CD4-positive, CD25-positive, alpha-beta regulatory T cell (primary cell): Measurements from ENCODE around the gene AMBRA1. TPM values are rescaled to one million over a fixed set of nuclear protein-coding genes. Genes with fewer than 3 reads are reported as not detected.
A peak's percentile ranks its signal among the peaks of the same experiment; 100 is the strongest.

Experiments used
- ATAC-seq, 2 donors: fragments of 150-1000 bp; cut with Tn5 transposase; one replicate each; pipeline ENCODE4 v1.10.0; 2021; ENCODE audit warnings: low read depth in 2 of 2, moderate number of reproducible peaks in 2 of 2, moderate library complexity in 1 of 2
- DNase-seq, 3 donors: peaks; one replicate each; pipeline versions ENCODE4 v3.0.0 to v3.0.0-alpha.2; 2012 to 2022; ENCODE audit warnings: mixed read lengths in 1 of 3
- H3K27ac ChIP-seq: one replicate; pipeline ENCODE4 v1.7.0; 2013; ENCODE audit warnings: mild to moderate bottlenecking, low read length; ENCODE audit not compliant: insufficient read depth, poor library complexity, severe bottlenecking
- H3K27me3 ChIP-seq: one replicate; pipeline ENCODE4 v1.7.0; 2013; ENCODE audit warnings: low read length; ENCODE audit not compliant: control insufficient read depth, insufficient read depth
- H3K36me3 ChIP-seq: one replicate; pipeline ENCODE4 v1.7.0; 2013; ENCODE audit warnings: mild to moderate bottlenecking, low read length, moderate library complexity; ENCODE audit not compliant: control insufficient read depth, insufficient read depth
- H3K4me1 ChIP-seq: 2 replicates; pipeline ENCODE4 v1.7.0; 2013; ENCODE audit warnings: mild to moderate bottlenecking, low read length; ENCODE audit not compliant: insufficient read depth, control insufficient read depth, poor library complexity, severe bottlenecking
- H3K4me3 ChIP-seq: one replicate; pipeline ENCODE4 v1.7.0; 2013; ENCODE audit warnings: low read depth, mild to moderate bottlenecking, low read length, moderate library complexity
- H3K9me3 ChIP-seq, 2 experiments: 1 replicate in 1 of 2; 2 replicates in 1 of 2; pipeline ENCODE4 v1.7.0; 2013; ENCODE audit warnings: low read length in 2 of 2, mild to moderate bottlenecking in 1 of 2, moderate library complexity in 1 of 2; ENCODE audit not compliant: control insufficient read depth in 2 of 2
- H3K27ac Mint-ChIP-seq, 3 donors: one replicate each; pipeline ENCODE4 v1.8.0; 2020 to 2022; ENCODE audit warnings: mild to moderate bottlenecking in 3 of 3, mixed read lengths in 3 of 3, moderate library complexity in 2 of 3
- H3K27me3 Mint-ChIP-seq: one replicate; pipeline ENCODE4 v1.8.0; 2022; ENCODE audit warnings: mild to moderate bottlenecking, mixed read lengths
- H3K36me3 Mint-ChIP-seq: one replicate; pipeline ENCODE4 v1.8.0; 2020; ENCODE audit warnings: mixed read lengths
- H3K4me1 Mint-ChIP-seq, 4 donors: one replicate each; pipeline ENCODE4 v1.8.0; 2020 to 2022; ENCODE audit warnings: mixed read lengths in 4 of 4, mild to moderate bottlenecking in 1 of 4
- H3K4me3 Mint-ChIP-seq, 4 donors: one replicate each; pipeline ENCODE4 v1.8.0; 2020 to 2022; ENCODE audit warnings: mild to moderate bottlenecking in 4 of 4, mixed read lengths in 4 of 4, moderate library complexity in 3 of 4
- H3K9me3 Mint-ChIP-seq, 7 donors: one replicate each; pipeline ENCODE4 v1.8.0; 2020 to 2022; ENCODE audit warnings: mixed read lengths in 7 of 7, mild to moderate bottlenecking in 3 of 7, moderate library complexity in 2 of 7
- polyA plus RNA-seq, 4 donors: library from polyadenylated mRNA; unstranded; fragments of 300-500 nt; fragmentation: Illumina TruSeq; gene quantifications; one replicate each; pipeline ENCODE4 v1.2.3, GENCODE V29; 2021
- total RNA-seq: library from RNA; stranded (reverse); gene quantifications from one replicate; pipeline ENCODE4 v1.2.3, GENCODE V29; 2022

Gene AMBRA1
- total and polyA plus RNA-seq, 5 donors from 2014 or later, result 8.2 to 61.0 (median 12.3) TPM

- H3K9me3 Mint-ChIP-seq, result no peaks in the 10 kb centered on the region
- ATAC-seq (no peak), DNase-seq (no peak)
- H3K27ac Mint-ChIP-seq, result no peak overlapping the region
- Histone ChIP-seq H3K9me3 (no peaks in the 10 kb centered on the region), H3K36me3 (peaks cover 7% of the 10 kb centered on the region), H3K4me1 (no peaks in the 10 kb centered on the region), H3K27ac (no peak overlapping the region), H3K27me3 (no peaks in the 10 kb centered on the region), H3K4me3 (no peak overlapping the region)
- H3K36me3 Mint-ChIP-seq, result peaks cover 4% of the 10 kb centered on the region
- H3K4me3 Mint-ChIP-seq, result peak overlapping the region in 1 of 4 donors; percentile 21
- peaks cover 0 to 2% (median under 1%) of the 10 kb centered on the region in 4 donors for H3K4me1 Mint-ChIP-seq
- no peaks in the 10 kb centered on the region for H3K27me3 Mint-ChIP-seq
Observed at GRCh38 chr11:46599340-46600193, 5.7 kb upstream of the AMBRA1 start.

DNA sequence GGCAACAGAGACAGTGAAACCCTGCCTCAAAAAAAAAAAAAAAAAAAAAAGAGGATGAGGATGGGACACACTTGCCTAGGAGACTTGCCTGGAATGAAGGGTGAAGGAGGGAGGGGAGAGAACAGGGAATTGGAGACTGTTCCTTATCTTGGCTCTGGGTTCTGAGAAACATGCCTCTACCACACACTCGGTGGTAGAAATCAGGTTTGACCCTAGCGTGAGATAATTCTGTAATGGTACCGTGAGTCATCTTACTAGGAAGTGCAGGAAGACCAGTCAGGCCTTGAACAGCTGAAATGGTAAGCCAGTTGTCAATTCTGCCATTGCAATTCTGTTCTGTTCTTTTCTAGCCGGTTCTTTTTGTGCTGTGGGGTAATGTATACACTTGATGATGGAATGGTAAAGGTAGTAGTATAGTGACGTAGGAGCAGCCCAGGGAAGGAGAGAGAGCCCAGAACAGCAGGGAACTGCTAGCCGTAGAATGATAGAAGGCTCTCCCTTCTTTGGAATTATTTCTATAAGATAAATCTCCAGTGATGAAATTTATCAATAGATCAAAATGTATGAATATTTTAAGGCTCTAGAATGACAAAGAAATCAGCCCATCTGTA, 3.9 kb upstream of the AMBRA1 start:
- DNase-seq, result peak in 1 of 3 donors; percentile 14
- H3K4me3 ChIP-seq, result no peak overlapping the region
- H3K9me3 ChIP-seq, result no peaks in the 10 kb centered on the region
- Mint-ChIP-seq H3K4me1 (peaks cover 7 to 18% (median 14%) of the 10 kb centered on the region in 4 donors), H3K27me3 (no peaks in the 10 kb centered on the region), H3K9me3 (no peaks in the 10 kb centered on the region), H3K36me3 (no peaks in the 10 kb centered on the region), H3K4me3 (peak overlapping the region in 1 of 4 donors; percentile 43), H3K27ac (no peak overlapping the region)
- H3K27me3 ChIP-seq, result no peaks in the 10 kb centered on the region
- no peak for ATAC-seq
- no peaks in the 10 kb centered on the region for H3K36me3 ChIP-seq
- H3K27ac ChIP-seq, result no peak overlapping the region
- H3K4me1 ChIP-seq, result peaks cover 9% of the 10 kb centered on the region

GRCh38 chr11:46597155-46597554, 3.3 kb upstream of the AMBRA1 start:
- ATAC-seq (no peak), DNase-seq (no peak)
- Histone ChIP-seq H3K27me3 (no peaks in the 10 kb centered on the region), H3K4me1 (peaks cover 14% of the 10 kb centered on the region), H3K4me3 (no peak overlapping the region), H3K27ac (no peak overlapping the region), H3K9me3 (no peaks in the 10 kb centered on the region), H3K36me3 (no peaks in the 10 kb centered on the region)
- Mint-ChIP-seq H3K27ac (no peak overlapping the region), H3K36me3 (no peaks in the 10 kb centered on the region), H3K4me1 (peaks cover 8 to 24% (median 16%) of the 10 kb centered on the region in 4 donors), H3K27me3 (no peaks in the 10 kb centered on the region), H3K9me3 (no peaks in the 10 kb centered on the region), H3K4me3 (no peak overlapping the region)

- H3K36me3 Mint-ChIP-seq, result peaks cover 6% of the 10 kb centered on the region
- ATAC-seq (no peak), DNase-seq (no peak)
- no peaks in the 10 kb centered on the region for H3K36me3 ChIP-seq
- H3K9me3 ChIP-seq, result no peaks in the 10 kb centered on the region
- H3K27me3 Mint-ChIP-seq, result no peaks in the 10 kb centered on the region
- H3K4me1 Mint-ChIP-seq, result peaks cover 16 to 39% (median 28%) of the 10 kb centered on the region in 4 donors
- peak overlapping the region in 3 of 4 donors; percentile 97 to 98 (median 98) for H3K4me3 Mint-ChIP-seq
- H3K27ac Mint-ChIP-seq, result no peak overlapping the region
- no peaks in the 10 kb centered on the region for H3K9me3 Mint-ChIP-seq
- H3K27me3 ChIP-seq, result no peaks in the 10 kb centered on the region
- H3K4me3 ChIP-seq, result no peak overlapping the region
- H3K4me1 ChIP-seq, result peaks cover 31% of the 10 kb centered on the region
- H3K27ac ChIP-seq, result no peak overlapping the region
Observed at GRCh38 chr11:46594785-46595184, 962 bp upstream of the AMBRA1 start.

GRCh38 chr11:46594374-46594700, 514 bp upstream of the AMBRA1 start:
- Mint-ChIP-seq H3K4me1 (peaks cover 17 to 44% (median 31%) of the 10 kb centered on the region in 4 donors), H3K27me3 (no peaks in the 10 kb centered on the region), H3K27ac (peak overlapping the region; percentile 88 to 98 (median 95)), H3K9me3 (no peaks in the 10 kb centered on the region), H3K36me3 (peaks cover 6% of the 10 kb centered on the region), H3K4me3 (peak overlapping the region; percentile 97 to 98 (median 98))
- Histone ChIP-seq H3K27me3 (no peaks in the 10 kb centered on the region), H3K4me1 (peaks cover 31% of the 10 kb centered on the region), H3K9me3 (no peaks in the 10 kb centered on the region), H3K36me3 (no peaks in the 10 kb centered on the region), H3K4me3 (peak overlapping the region; percentile 92), H3K27ac (peak overlapping the region; percentile 66)
- ATAC-seq (no peak), DNase-seq (peak in 1 of 3 donors; percentile 10)

- no peaks in the 10 kb centered on the region for H3K27me3 Mint-ChIP-seq
Observed at GRCh38 chr11:46590740-46591605, 2.9 kb downstream of the AMBRA1 start.

DNA sequence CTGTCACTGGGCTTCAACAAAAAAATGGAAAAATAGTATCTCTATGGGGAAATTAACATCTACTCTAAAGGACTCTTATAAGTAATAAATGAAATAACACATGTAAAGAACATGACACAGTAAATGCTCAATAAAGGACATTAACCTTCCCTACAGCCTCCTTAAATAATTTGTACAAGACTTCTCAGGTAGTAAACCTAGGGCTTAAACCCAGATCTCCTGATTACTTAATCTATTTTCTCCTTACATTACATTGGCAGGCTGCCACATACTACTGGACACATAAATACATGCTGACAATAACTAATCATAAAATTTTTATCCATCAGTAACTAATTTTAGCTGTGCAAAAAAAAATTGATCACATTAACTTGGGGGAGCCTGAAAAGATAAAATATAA, 4.9 kb downstream of the AMBRA1 start:
- H3K27me3 Mint-ChIP-seq, result no peaks in the 10 kb centered on the region
- H3K4me1 ChIP-seq, result peaks cover 35% of the 10 kb centered on the region
- H3K9me3 Mint-ChIP-seq, result no peaks in the 10 kb centered on the region
- DNase-seq (no peak), ATAC-seq (no peak)
- peaks cover 4% of the 10 kb centered on the region for H3K36me3 ChIP-seq
- peaks cover 32 to 65% (median 49%) of the 10 kb centered on the region in 4 donors for H3K4me1 Mint-ChIP-seq
- peak overlapping the region in 1 of 3 donors; percentile 40 for H3K27ac Mint-ChIP-seq
- no peaks in the 10 kb centered on the region for H3K27me3 ChIP-seq
- no peaks in the 10 kb centered on the region for H3K9me3 ChIP-seq
- peaks cover 19% of the 10 kb centered on the region for H3K36me3 Mint-ChIP-seq
- no peak overlapping the region for H3K27ac ChIP-seq
- H3K4me3 Mint-ChIP-seq, result peak overlapping the region in 3 of 4 donors; percentile 4 to 53 (median 23)
- peak overlapping the region; percentile 4 for H3K4me3 ChIP-seq

More at GRCh38 chr11:46590740-46591605, 2.9 kb downstream of the AMBRA1 start:
- Histone ChIP-seq H3K27ac (no peak overlapping the region), H3K4me3 (peak overlapping the region; percentile 24), H3K4me1 (peaks cover 35% of the 10 kb centered on the region), H3K27me3 (no peaks in the 10 kb centered on the region), H3K36me3 (peaks cover 4% of the 10 kb centered on the region), H3K9me3 (no peaks in the 10 kb centered on the region)
- Mint-ChIP-seq H3K4me3 (peak overlapping the region; percentile 44 to 72 (median 56)), H3K4me1 (peaks cover 33 to 69% (median 54%) of the 10 kb centered on the region in 4 donors), H3K9me3 (no peaks in the 10 kb centered on the region), H3K36me3 (peaks cover 19% of the 10 kb centered on the region), H3K27ac (peak overlapping the region in 2 of 3 donors; percentile 11 to 23)
- DNase-seq (no peak), ATAC-seq (no peak)
